SH-SY5Y (cell line): ENCODE measurements around the gene NDST4.

Source experiments
- GATA2 ChIP-seq: IDR thresholded peaks from 2 replicates; pipeline ENCODE4 v1.6.1; 2011; ENCODE audit warnings: mild to moderate bottlenecking, low read depth, low read length
- GATA3 ChIP-seq: IDR thresholded peaks from 2 replicates; pipeline ENCODE4 v1.6.1; 2011; ENCODE audit warnings: low read depth, mild to moderate bottlenecking, low read length, moderate library complexity

- TF ChIP-seq GATA2 (no peak), GATA3 (no peak)
Observed at GRCh38 chr4:114874321-114874720, 239.1 kb downstream of the NDST4 start.
